Measurements from ENCODE around the gene C17orf100.
"Not testable (repeated sequence)": the region's sequence is repeated elsewhere in the genome, so short reads cannot be mapped to it uniquely, and the experiment has no call there.

C17orf100 gene

DNA sequence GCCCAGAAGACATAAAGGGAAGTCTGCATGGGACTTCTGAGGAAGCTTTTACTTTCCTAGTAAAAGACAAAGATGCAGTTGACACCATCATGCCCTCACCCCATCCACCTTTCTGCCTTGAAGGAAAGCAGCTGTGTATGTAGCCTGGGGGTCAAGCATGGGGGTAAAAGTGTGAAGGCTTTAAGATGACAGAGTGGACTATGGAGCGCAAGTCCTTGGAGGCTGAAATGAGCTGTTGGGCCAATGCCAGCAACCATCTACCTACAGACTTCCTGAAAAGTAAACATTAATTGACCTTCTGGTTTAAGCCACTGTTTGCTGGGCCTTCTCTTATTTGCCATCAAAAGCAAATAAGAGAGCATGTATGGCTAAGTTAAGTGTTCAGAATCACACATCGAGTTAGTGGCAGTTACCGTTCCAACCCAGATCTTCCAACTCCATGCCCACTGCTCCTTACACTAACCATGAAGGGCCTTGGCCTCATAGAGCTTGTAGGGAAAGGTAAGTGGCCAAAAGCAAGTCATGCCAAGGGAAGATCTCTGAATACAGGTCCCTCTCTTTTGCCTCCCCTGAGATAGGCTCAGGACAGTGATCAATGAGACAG lies 31.6 kb downstream of the C17orf100 start:
- intact Hi-C loops (cut with DNase I) = no loop called here
- DNase-seq = no peak

DNA sequence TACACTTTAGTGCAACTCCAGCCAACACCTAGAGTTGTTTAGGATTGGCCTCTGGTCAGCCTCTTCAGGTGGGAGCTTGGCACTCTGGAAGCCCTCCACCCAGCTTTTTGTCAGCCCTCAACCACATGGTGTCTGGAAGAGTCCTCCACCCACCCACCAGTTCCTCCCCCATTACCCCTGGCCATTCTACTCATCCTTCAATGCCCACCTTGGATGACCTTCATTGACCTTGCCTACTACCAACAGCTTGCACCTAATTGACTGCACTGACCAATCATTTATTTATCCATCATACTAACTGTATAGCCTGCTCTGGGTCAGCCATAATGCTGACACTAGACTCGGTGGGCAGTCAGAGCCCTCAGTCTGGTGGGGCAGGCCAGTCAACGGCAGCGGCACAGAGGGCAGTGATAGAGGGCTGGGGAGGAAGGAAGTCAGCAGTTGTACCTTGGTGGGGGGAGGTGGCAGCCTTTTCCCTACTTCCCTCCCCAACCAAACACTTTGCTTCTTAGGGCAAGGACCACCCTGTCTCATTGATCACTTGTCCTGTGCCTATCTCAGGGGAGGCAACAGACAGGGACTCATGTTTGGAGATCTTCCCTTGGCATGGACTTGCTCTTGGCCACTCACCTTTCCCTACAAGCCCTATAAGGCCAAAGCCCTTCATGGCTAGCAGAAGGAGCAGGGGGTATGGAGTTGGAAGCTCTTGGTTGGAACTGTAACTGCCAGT lies 32.3 kb downstream of the C17orf100 start:
- intact Hi-C loops (cut with DNase I) = no loop called here
- no peak for DNase-seq

DNA sequence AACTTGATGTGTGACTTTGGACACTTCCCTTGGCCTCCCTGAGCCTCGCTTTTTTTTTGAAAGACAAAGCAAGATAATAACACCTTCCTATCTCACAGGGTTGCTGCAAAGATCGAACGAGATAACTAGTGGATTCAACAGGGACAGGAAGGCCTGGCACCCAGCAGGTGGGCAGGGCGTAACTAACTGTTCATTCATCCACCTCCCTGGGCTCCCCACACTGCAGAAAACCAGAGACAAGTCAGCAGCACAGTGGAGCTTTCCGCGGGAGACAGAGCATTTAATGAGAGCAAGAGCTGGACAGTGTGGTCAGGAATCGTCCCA lies 32.9 kb downstream of the C17orf100 start:
- intact Hi-C loops (cut with DNase I) = no loop called here
- no peak for DNase-seq

DNA sequence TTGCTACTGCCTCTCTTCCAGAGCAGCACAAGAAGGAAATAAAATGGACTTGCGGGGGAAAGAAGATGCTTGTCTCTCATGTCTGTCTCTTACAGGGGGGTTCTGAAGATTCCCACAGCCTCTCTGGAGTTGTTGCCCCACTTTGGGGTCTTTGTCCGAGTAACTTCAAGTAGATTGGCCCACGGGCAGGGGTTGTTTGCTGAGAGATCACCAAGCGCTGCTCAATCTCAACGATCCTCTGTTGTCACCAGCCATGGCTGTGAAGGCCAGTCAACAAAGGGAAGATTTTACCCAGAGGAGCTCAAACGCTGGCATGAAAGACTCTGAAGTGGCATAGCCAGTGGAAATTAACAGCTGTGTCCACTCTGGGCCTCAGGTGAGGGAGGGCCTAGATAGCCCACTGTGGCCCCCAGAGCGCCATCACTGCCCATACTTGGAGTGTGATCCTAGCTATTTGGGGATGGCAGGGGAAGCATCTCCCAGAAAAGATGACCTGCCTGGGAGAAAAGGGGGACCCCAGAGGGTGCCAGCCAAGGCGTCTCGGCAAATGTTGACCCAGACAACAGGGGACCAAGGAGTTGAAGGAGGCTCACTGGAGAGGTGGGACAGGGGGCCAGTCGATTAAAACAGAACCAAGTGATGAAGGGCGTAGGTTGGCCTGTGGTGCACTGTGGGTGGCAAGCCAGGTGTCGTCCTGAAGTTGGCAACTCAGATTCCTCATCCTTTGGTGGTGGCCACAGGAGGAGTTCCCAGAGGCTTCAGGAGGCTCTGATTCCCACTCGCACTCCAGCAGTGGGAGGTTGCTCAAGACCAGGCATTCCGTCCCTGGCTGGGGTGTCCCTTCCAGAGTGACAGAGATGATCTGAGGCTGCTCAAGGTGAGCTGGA lies 33.6 kb downstream of the C17orf100 start:
- DNase-seq = no peak
- intact Hi-C loops (cut with DNase I) = no loop called here

DNA sequence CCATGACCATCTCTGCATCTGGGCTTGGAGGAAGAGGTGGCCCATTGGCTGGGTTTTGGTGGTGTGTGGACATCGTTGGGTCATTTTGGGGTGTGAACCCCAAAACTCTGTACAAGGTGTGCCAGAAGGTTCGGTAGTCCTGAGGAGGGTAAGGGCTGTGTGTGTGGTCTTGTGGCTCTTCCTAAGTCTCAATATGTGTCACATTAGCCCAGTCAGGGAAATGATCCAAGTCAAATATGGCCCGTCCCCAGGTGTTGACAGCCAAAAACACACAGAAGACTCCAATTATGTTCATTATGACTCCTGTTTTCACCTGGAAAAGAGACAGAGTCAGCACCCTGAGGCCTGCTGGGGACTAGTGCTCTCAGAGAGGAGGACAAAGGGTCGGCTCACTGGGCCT lies 34.5 kb downstream of the C17orf100 start:
- no peak for DNase-seq
- intact Hi-C loops (cut with DNase I) = no loop called here

DNA sequence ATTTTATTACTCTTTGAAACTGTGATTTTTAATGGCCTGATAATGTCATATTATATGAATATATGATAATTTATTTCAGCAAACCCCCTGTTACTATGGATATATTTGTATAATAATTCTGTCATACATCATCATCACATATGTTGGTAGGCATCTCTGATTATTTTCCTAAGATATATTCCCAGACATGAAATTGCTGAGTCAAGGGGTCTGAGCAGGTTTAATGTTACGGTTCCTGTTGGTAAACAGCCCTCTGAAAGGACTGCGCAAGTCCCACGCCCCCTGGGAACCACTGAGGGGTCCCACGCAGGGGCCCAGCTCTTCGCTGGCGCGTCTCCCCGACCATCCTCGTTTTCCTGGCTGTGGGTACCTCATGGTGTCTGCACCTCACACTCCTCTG lies 37.4 kb downstream of the C17orf100 start:
- no peak for DNase-seq
- intact Hi-C loops (cut with DNase I) = no loop called here

DNA sequence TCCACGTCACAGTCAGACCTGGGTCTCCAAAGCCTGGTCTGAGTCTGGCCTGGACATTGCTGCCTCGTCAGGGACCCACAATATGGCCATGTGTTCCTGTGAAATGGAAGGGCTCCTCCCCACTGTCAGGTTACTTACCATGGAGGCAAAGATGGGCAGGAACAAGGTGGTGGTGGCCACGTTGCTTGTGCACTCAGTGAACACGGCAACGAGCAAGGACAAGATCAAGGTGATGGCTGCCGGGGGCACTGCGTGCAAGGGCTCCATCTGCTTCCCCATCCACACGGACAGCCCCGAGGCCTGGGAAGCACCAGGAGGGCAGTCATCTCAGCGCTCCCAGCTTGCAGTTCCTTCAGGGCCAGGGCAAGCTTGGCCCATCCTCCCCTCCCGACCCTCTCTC lies 39.1 kb downstream of the C17orf100 start:
- no peak for DNase-seq
- intact Hi-C loops (cut with DNase I) = no loop called here

DNA sequence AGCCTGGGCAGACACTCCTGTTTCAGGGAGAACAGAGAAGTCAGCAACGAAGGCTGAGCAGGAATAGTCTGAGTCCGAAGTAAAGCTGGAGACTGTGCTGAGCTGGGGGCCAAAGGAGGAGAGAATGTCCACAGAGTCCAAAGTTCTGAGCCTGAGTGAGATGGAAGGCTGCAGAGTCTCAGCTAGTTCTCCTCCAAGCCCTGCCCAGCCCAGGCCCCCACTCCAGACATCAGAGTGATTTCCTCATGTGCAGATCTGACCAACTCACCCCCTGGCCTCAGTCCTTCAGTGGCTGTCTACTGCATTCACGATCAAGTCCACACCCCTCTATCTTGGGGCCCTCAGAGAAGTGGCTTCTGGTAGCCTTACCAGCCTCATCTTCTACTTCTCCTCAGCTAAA lies 40.0 kb downstream of the C17orf100 start:
- intact Hi-C loops (cut with DNase I) = no loop called here
- DNase-seq = no peak

DNA sequence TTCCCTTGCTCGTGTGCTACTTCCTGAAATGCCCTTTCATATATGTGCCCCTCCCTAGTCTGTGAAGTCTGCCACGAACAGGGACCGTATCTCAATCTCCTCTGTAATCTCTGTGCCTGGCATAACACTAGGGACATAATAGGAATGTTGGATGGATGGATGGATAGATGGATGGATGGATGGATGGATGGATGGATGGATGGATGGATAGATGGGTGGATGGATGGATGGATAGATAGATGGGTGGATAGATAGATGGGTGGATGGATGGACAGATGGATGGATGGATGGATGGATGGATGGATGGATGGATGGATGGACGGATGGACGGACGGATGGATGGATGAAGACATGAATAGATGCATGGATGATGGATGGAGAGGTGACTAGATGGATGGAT lies 40.4 kb downstream of the C17orf100 start:
- intact Hi-C loops (cut with DNase I); DNase-seq: not testable (repeated sequence)

DNA sequence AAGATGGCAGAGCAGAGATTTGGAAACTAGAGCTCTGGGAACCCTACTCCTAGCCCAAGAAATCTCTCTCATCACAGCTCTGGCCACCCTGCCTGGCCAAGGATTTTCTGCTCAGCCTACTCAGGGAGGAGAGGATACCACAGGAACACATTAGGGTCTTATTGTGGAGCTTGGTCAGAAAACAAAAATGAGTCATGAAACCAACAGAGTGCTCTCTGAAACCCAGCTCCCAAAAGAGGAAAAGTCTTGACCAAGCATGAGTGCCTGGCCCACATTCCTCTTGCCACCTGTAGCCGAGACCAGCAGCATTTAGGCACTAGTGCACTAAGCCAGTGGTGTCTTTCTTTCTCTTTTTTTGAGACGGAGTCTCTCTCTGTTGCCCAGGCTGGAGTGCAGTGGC lies 43.5 kb downstream of the C17orf100 start:
- no peak for DNase-seq
- intact Hi-C loops (cut with DNase I) = no loop called here

DNA sequence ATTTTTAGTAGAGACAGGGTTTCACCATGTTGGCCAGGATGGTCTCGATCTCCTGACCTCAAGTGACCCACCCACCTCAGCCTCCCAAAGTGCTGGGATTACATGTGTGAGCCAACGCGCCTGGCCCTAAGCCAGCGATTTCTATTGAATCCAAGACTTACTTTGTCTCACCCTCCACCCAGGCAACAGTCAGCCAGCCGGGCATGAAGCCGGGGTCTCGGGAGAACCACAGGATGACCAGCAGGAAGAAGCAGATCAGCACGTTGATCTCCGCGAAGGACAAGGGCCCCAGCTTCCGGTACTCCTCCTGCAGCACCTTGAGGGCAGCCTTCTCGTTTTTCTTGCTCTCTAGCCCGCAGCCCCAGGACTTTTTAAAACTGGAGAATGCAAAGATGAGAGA lies 44.0 kb downstream of the C17orf100 start:
- no peak for DNase-seq
- intact Hi-C loops (cut with DNase I) = no loop called here

DNA sequence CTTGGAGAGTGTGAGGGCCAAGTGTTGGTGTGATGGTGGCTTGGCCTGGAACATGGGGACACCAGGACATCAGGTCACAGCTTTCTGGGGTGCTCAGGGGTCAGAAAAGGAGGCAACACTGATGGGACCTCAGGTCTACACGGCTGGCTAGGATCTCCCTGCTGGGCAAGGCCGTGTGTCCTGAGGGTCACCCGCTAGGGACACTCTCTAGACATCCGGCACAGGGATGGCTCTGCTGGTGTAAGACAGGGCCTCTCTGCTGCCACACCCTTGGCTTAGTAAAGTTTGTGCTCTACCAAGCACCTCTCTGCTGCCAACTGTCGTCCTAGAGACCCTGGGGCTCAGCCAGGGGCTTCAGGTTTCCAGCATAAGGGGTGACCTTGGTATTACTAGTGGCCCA lies 45.3 kb downstream of the C17orf100 start:
- DNase-seq = no peak
- intact Hi-C loops (cut with DNase I) = no loop called here

DNA sequence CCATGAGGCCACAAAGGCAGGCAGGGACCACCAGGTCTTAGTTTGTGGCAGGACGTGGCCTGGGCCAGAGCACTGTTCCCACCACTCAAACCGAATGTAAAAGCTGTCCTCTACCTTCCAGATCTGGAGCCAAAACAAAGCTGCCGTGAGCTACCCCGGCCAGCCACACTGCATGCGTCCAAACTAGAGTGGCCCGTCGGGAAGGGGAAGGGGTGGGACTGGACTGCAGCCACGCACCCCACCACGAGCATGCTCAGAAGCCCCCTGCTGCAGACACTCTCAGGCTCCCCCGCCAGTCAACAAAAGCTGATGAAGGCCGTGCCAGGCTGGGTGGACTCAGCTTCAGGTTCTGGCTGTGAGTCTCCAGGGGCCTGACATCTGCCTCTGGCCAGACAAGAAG lies 46.4 kb downstream of the C17orf100 start:
- no peak for DNase-seq
- intact Hi-C loops (cut with DNase I) = no loop called here

DNA sequence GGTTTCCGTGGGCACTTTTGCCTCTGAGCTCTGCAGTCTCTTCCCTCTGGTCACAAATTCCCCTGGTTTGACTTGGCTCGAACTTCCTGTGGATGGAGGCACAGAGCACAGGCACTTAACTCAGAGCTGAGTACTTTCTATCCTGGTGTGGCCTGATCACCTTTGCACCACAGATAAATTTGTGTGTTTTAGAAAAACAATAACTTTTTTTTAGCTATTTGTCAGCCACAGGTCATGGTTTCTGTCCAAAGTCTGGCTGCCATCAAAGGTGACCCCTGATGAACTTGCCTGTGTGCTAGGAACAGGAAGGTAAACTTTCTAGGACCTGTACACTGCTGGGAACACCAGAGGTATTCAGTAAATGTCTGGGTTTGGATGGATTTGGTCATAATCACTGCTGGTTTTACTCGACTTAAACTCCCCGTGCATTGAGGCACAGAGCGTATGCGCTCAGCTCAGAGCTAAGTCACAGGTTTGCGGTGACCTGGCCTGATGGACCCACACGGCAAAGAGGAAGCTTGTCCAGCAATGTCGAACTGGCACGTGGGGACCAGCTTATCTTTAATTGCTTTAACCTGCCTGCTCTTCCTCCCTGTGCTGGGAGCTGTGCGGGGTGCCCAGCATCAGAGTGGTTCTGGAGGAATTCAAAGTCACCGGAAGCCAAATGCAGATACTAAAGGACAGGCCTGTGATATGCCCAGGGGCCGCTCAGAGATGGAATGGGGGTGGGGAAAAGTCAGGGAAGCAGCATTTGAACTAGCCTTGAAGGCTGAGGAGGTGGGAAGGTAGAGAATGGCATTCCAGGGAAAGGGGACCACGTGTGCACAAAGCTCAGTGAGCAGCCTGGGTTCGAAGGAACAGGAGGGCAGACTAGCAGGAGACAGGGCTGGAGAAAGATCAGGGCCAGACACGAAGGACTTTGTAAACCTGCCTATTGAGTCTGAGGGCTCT lies 48.7 kb downstream of the C17orf100 start:
- intact Hi-C loops (cut with DNase I) = no loop called here
- DNase-seq = no peak

DNA sequence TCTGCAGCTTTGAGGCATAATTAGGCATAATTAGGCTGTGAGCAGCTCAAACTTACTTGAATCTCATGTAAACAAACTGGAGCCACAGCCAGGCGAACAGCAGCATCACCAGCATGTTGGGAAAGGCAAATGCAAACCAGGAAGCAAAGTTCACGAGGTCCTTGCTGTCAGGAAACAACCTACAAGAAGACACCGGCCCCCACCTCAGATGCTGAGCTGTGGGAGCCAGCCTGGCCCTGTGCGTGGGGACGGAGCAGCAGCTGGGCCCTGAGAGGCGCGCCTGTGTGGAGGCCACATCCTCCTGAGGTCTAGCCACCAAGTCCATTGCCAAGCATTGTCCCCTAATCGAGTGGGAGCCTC lies 49.4 kb downstream of the C17orf100 start:
- intact Hi-C loops (cut with DNase I) = no loop called here
- no peak for DNase-seq

DNA sequence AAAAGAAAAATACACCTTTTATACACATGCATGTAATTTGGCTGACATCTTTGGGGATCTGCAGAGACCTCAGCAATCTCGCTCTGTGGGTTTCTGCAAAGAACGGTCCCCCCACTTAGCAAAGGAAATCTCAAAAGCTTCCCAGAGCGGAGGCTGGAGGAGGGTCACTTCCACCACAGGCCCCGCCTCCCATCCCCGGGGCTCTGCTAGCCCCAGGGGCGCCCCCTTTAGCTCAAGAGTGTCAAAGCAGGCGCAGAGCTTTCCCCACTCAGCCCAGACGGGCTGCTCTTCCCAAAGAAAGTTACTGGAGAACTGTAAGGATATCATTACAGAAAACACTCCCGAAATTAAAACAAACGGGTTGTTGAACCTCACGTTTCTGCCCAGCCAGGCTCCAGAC lies 50.2 kb downstream of the C17orf100 start:
- intact Hi-C loops (cut with DNase I) = no loop called here
- peak in 3 of 42 donors; percentile 6 to 29 (median 10) for DNase-seq

DNA sequence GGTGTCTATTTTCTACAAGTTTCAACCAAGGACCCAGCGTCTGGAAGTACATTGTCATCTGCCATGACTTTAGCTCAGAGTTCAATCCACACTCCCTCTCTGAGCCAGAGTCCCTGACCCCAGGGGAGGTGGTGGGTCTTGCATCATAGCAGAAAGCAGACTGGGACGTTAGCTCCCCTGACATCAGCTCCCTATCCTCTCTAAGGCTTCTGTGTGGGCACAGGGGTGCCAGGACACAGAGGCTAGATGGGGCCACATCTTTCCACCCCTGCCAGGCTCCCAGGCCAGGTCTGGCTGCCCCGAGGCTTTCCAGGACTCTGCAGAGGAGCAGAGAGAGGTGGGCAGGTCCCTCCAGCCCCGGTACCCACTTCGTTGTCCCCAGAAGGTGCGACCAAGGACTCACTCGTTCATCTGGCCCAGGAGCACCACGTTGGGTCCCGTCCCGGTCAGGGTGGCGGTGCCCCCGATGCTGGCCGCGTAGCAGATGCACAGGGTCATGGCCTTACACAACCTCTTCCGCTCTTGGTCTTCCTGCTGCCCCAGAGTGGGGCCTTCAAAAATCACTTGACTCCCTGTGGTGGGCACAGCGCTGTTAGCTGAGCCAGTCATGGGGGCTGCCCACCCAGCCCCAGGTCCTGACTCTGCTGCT lies 51.1 kb downstream of the C17orf100 start:
- no peak for DNase-seq
- intact Hi-C loops (cut with DNase I) = no loop called here
